GM19351 (cell line): ENCODE data around the gene SLC17A2.

Experiments used
- ATAC-seq: cut with Tn5 transposase; IDR thresholded peaks from one replicate; pipeline ENCODE4 v1.9.1; 2021; ENCODE audit warnings: mild to moderate bottlenecking, moderate library complexity; ENCODE audit not compliant: unreplicated experiment

SLC17A2 gene

DNA sequence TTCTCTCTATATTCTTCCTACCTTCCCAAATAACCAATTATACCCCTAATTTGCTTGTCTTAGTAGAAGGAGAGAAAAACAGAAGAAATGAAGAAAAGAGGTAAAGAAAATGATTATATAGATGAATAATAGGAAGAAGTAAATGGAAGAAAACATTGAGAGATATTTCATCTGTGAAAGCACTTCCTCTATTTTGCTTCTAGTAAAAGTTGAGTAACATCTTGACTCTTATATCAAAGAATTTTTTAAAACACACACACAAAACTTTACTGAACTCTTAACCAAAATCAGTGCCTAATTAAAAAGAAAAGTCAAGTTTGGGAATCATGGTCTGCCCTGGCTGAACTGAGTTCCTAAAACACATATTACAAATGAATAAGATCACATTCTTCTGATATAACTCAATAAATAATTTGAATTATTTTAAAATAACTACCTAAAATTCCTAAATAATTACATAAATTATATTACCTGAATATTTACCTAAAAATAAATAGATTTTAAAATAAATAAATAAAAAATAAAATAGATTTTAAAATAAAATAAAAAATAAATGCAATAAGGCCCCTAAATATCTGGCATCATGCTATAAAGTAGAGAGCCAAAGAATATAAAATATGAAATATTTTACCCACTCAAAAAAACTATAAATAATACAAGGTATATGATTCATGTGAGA is 8.8 kb downstream of the SLC17A2 start:
- ATAC-seq: no peak

DNA sequence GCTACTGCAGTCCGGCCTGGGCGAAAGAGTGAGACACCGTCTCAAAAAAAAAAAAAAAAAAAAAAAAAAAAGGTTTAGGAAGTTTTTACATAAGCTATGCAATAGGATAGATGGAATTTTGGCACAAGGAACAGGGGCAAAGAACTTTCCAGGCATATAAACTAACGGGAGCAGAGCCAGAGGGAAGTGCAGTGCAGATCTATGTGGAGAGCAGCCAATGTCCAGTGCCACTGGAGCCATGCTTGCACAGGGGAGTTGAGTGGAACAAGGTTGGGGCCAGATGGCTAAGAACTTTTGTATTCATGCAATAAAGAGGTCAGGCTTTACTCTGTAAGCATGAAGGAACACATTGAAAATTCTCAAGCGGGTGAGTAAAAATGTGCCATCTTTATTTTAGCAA is 10.8 kb downstream of the SLC17A2 start:
- no peak for ATAC-seq

DNA sequence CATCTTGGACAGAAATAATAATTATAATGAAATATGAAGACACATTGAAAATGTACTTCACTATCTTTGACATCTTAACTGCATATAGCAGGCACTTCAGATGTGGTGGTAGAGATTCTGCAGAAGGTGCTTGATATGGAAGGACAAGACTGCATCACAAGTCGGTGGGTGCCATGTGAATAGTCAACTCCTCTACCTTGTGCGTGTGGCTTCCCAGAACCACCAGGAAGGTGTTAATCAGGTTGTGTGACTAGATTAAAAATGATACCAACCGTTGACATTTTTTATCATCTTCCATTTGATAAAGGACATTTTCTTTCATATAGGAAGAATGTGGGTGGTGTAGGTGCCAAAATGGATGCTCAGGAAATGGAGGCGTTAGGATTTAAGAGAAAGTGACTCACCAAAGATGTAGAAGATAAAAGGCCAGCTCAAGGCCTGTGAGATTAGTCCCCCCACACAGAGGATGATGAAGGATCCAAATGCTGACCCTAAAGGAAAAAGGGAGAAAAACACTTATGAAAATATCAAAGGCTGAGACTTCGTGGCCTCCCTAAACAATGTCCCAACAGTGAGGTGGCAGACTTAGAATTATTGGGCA is 12.3 kb downstream of the SLC17A2 start:
- no peak for ATAC-seq

DNA sequence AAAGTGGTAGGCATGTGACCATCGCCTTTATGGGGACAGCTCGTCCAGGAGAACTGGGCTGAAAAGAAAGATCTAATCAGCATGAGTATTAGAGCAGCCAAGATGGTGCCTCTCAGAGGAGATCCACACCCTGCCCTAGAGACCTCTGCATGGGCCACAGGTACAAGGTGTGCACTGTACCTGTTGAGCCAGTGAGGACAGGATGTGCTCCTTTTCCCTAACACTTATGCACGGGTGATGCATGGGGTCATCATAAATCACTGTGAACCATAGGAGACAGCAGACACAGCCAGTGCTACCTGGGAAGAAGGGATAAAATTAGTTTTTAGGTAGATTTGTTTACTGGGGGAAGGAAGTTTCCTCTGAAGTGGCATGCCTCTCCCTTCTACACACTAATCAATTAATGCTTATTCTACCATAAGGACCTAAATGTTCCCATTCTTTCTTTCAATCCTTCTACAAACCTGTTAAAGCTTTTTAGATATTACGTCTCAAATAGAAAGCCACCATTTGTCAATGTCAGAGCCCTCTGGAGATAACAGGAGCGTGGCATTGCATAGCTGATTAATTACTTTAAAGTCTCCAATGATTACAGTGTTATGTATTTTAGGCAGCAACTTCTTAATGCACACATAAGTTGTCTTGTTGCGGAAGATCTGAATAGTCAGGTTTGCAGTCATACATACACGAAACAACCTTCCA is 13.6 kb downstream of the SLC17A2 start:
- ATAC-seq: no peak

DNA sequence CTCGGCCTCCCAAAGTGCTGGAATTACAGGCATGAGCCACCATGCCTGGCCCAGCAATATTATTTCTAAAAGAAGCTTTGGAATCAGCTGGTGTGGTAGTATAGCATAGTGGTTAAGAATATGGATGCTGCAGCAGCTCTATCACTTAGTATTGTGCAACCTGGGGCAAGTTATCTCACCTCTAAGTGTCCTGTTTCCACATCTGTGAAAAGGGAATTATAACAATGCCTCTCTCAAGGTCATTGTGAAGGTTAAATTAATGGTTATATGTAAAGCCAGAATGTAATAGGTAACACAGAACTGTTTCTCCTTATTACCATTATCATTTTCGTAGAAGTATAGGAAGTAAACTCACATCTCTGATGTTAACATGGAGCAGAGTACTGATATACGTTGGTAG is 14.2 kb downstream of the SLC17A2 start:
- no peak for ATAC-seq

DNA sequence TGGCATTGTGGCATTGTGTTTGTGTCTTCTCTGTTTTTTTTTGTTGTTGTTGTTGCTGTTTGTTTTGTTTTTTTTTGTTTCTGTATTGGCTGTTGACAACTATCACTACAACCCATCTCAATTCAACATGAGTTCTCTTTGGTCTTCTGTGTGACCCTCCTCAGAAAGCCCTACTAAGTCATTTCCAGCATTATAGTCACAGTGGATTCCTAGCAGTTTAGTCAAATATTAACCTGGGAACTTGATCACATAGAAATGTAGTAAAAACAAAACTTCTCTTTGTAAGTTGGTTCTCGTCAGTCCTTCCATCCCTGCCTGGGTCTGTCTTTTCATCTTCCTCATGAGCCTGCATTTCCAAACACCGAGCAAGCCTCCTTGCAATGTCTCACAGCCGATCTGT is 16.8 kb downstream of the SLC17A2 start:
- no peak for ATAC-seq

DNA sequence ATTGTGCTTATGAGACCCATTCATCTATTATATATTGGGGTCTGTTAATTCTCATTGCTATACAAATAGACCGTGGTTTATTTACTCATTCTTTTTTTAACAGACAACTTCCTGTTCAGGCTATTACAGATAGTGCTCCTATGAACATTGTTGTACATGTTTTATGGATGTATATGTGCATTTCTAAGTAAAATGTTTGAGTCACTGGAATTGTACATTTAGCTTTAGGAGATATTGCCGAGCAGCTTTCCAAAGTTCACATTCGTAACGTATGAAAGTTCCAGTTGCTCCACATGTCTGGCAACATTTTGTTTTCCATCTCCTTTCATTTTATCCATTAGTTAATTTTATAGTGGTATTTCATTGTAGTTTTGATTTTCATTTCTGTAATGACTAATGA is 19.1 kb downstream of the SLC17A2 start:
- ATAC-seq: no peak

DNA sequence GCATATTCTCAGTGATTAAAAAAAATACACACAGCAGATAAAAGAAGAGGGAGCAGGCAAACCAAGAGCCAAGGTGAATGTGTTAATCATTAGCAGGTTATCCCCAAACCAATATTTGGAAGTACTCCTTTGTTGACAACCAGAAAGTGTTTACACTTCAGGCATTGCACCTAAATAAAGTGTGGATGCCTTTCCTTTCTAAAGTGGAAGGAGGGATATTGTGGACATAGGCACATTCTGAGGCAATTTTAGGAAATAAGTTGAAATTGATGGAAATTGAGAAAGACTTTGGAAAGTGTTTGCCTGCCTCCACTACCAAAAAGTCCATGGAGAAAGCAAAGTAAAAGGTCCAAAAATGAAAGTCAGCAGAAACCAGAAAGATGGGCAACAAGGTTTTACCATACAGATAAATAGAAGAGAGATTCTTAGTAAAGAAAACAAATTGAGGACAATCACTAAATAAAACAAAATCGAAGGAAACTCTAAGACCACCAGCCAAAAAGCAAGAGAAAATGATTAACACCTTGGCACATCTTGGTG is 22.9 kb downstream of the SLC17A2 start:
- ATAC-seq: no peak

DNA sequence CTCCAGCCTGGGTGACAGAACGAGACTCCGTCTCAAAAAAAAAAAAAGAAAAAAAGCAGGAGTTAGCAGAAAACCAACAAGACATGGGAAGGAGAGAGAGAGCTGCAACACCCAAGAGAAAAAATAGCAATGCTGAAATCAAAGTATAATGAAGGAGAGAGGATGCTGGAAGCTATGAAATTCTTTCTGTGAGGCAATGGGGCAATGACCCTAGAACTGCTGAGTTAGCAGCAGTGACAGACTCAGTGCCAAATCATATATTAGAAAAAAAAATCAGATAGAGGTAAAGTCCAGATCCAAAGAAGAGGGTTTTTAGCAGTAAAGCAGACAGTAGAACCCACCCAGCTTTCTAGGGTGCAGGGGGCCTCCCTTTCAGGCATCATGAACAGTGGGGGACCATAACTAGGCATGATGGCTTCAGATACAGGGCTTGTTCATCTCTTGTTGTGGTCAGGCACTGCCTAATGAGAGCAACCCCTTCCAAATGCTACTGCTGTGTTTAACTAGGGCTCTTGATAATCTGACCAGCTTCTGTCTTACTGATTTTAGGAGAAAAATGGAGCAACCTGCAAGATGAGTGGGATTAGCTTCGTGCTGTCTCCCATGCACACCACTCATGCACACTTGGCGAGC is 26.9 kb downstream of the SLC17A2 start:
- ATAC-seq: no peak

DNA sequence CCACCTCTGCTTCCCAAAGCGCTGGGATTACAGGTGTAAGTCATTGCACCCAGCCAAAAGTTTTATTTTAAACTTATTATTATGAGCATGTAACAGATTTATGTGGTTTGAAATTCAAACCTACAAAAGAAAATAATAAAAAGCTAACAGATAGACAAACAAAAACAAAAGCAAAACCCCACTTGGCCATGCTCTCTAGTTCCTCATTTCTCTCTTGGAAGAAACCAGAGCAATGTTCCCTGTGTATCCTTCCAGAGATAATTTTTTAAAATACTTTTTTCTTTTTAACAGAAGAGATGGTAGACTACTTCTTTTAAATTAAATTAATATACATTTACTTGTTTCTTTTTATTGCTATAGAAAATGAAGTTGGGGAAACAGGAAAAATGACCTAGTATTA is 28.4 kb downstream of the SLC17A2 start:
- ATAC-seq: no peak

DNA sequence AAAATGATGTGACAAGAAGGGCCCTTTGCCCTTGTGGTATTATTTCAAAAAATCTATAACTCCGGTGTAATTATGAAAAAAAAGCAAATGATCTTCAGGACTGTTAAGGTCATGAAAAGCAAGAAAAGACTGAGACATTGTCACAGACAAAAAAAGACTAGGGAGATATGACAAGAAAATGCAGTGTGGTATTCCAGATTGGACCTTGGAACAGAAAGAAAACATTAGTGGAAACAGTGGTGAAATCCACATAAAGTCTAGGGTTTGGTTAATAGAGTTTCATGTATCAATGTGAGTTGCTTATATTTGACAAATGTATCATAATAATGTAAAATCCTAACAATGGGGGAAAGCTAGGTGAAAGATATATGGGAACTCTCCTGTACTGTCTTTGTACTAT is 29.6 kb downstream of the SLC17A2 start:
- no peak for ATAC-seq

DNA sequence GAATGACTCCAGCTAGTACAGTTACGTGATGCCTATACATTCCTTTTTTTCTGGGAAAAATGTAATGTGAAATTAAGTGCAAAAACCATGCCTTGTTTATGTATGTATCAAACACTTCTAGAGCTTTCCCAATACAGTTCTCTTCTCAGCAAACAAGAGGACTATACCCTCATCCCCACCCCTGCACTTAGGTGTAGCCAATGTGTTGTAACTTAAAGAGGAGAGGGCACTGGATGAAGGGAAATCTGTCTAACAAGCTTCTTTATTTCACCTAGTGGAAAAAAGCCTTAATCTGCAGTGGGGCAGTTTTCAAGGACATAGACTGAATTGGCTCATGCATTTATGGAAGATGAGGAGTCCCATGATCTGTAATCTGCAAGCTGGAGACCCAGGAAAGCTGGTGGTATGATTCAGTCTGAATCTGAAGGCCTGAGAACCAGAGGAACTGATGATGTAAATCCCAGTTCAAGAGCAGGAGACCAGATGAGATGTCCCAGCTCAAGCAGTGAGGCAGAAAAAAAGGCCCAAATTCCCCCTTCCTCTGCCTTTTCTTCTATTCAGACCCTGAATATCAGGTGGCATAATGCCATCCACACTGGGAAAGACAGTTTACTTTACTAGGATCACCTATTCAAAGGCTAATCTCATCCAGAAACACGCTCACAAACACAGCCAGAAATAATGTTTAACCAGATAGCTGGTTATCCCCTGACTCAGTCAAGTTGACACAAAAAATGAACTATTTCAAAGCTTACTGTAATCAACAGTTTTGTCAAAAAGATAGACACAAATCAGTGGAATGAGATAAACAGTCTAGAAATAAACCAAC is 30.7 kb downstream of the SLC17A2 start:
- no peak for ATAC-seq

DNA sequence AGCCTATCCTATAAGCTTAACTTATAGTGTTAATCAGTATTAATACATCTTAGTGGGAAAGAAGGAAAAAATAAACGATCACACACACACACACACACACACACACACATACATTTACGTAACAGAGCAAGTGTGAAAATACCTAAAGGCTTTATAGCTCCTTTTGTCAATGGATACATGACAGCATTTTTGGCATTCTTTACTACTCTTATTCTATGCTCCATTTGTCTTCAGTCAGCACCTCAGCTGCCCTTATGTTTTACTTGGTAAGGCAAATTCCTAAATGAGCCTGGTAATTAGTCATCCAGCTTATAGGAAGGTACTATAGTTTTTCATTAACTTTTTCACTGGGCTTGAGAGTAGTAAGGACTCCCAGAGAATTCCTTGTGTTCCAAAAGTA is 31.4 kb downstream of the SLC17A2 start:
- no peak for ATAC-seq

DNA sequence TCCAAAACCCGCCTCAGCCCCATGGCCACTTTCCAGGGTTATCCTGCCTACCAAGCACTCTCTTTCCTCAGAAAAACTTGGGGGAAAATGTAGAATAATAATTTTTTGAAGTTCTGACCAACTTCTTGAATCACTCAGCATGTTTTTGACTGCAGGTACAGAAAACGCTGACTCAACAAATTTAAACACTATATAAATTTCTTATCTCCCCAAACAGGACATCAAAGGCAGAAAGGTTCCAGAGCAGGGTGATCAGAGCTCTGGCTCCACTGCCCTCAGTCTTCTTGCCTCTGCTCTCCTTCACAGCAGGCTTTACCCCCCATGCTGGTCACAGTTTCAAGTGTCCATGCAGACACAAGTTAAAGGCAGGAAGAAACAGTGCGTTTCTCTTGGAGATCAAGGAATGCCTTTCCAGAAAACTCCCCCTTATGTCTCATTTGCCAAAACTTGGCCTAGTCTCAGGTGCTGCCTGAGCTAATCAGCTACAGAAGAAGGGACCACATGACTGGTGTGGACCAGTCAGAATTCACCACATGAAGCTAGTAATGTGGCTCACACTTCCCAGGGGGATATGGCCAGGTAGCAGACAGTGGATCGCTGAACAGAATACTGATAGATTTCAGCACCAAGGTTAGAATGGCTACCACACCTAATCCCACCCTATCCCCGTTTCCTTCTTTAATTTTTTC is 32.1 kb downstream of the SLC17A2 start:
- no peak for ATAC-seq

DNA sequence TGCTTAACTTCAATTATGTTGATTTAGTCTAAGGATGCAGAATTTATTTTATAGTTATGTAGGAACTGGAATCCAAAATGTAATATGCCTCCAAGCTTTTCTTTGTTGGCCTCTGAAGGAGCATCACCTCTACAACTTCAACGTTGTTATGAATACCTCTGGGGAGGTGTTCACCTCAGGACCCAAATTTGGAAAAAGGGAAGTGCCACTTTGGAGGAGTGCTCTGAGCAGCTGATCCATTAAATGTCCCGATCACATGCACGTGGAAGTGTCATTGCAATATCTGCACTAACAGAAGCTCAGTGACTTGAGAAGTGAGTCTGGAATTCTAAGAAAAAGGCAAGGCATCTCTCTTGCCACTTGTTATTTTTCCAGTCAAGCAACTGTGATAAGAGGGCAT is 34.2 kb downstream of the SLC17A2 start:
- ATAC-seq: no peak

DNA sequence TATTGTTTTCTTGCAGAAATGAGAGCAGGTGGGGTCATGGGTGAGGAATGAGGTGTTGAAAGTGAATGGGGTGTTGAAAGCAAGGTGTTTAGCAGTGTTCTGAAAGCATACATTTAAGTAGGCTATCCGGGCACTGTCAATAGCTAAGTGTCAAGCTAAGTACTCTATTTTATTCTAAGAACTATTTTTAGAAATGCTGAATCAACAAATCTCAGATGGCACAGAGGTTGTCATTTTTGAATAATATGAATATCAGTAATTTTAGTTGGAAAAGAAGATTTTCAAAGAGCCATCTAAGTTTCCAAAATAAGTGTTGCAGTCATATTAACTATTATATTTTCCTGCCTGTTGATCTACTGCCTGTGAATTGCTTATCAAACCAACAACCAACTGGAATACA is 34.7 kb downstream of the SLC17A2 start:
- ATAC-seq: no peak

DNA sequence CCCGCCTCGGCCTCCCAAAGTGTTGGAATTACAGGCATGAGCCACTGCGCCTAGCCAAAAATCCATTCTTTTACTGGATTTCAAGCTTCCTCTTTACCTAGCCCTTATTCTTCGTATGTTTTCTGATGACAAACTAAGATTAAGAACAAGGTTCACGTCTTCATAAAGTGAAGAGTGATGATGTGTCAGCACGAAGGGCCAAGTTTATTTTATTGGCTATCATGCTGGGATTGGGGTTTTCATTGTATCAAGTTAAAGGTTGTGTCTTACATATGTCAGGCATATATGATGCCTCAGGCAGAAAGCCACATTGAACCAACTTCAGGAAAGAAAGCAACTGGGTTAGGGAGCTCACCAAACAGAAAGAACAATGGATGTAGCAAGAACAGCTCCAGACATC is 36.7 kb downstream of the SLC17A2 start:
- no peak for ATAC-seq

DNA sequence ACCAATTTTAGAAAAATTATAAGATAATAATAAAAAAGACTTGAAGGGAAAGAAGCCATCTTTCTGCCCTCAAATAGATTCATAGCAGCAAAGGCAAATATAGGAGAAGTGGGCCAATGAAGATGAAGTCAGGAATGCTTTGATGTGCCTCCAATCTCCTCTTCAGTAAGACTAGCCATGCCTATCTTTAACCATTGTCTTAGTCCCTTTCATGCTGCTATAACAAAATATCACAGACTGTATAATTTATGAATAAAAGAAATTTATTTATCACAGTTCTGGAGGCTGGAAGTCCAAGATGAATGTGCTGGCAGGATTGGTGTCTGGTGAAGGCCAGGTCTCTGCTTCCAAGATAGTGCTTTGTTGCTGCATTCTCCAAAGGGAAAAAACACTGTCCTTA is 37.6 kb downstream of the SLC17A2 start:
- ATAC-seq: no peak

DNA sequence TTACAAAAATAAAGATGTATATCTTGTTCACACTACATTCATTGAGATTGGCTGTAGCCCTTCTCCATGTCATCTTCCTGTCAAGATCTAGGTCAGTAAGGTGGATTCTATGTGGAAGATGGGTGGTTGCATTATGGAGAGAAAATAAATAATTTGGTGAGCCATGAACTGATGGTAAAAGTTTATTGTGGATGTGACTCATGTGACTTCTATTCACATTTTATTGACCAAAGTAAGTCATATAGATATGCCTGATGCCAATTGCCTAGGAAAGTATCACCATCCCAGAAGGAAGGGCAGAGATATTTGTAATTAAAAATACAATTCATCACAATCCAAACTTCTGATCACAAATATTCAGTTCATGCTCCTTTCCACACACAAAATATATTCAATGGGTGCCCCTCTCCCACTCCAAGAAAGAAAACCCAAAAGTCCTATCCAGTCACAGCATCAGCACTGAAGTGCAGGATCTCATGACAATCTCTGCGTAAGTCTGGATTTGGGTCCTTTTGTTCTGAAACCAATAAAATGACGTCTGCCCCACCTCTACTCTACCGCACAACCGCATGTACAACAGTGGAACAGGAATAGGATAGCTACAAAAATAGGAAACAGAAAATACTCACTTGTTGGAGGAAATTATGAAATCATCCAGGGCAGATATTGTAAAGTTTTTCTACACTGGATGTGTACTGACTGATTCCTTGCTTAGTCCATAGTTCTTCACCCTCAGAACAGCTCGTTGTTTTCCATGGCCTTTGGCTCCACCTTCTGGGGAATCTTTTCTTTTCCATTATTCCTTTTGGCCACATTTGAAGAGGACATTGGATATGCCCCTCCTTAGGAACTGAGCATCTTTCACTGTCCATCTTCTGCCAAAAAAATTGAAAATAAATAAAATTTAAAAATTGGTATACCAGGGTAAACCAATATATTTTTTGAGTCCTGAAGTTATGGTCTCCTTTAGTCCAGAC is 40.3 kb downstream of the SLC17A2 start:
- no peak for ATAC-seq
